ENCODE results near the gene HBM. TPM values are rescaled to one million over a fixed set of nuclear protein-coding genes. Genes with fewer than 3 reads are reported as not detected.

The HBM gene
- total and polyA plus RNA-seq, 2 donors from 2014 or later = not detected

GRCh38 chr16:192686-193085 is 26.9 kb downstream of the HBM start:
- no peak overlapping the region for H3K27ac ChIP-seq (ENCODE audit: low read depth in 2 of 2, low read length in 2 of 2)
- TF ChIP-seq CTCF (IDR thresholded peaks at IDR 0.05; ENCODE audit: borderline replicate concordance, extremely low read depth, insufficient read depth) = no peak
- no peak overlapping the region for H3K4me3 ChIP-seq (ENCODE audit: low read length in 3 of 3)
- no peaks in the 10 kb centered on the region for H3K4me1 ChIP-seq (ENCODE audit: control insufficient read depth in 2 of 3, insufficient read depth in 2 of 3, low read depth in 1 of 3, low read length in 3 of 3)
- peaks cover 4 to 67% (median 43%) of the 10 kb centered on the region in 3 donors for H3K36me3 ChIP-seq (ENCODE audit: control insufficient read depth in 2 of 3, insufficient read depth in 3 of 3, low read length in 3 of 3)
- no peak for FAIRE-seq
- no peaks in the 10 kb centered on the region for H3K9me3 ChIP-seq (ENCODE audit: control insufficient read depth in 2 of 3, insufficient read depth in 1 of 3, low read length in 3 of 3)
- intact Hi-C loops (cut with DNase I) = no loop called here
- DNase-seq = no peak
- no peaks in the 10 kb centered on the region for H3K27me3 ChIP-seq (ENCODE audit: control insufficient read depth, insufficient read depth, low read length)
- H3K9ac ChIP-seq (ENCODE audit: low read length in 3 of 3) = no peak overlapping the region

GRCh38 chr16:193441-193840 is 27.7 kb downstream of the HBM start:
- H3K36me3 ChIP-seq (ENCODE audit: control insufficient read depth in 2 of 3, insufficient read depth in 3 of 3, low read length in 3 of 3) = peaks cover 6 to 70% (median 45%) of the 10 kb centered on the region in 3 donors
- no peak overlapping the region for H3K9ac ChIP-seq (ENCODE audit: low read length in 3 of 3)
- intact Hi-C loops (cut with DNase I) = no loop called here
- no peaks in the 10 kb centered on the region for H3K9me3 ChIP-seq (ENCODE audit: control insufficient read depth in 2 of 3, insufficient read depth in 1 of 3, low read length in 3 of 3)
- FAIRE-seq (no peak), DNase-seq (no peak)
- no peaks in the 10 kb centered on the region for H3K4me1 ChIP-seq (ENCODE audit: control insufficient read depth in 2 of 3, insufficient read depth in 2 of 3, low read depth in 1 of 3, low read length in 3 of 3)
- TF ChIP-seq CTCF (IDR thresholded peaks at IDR 0.05; ENCODE audit: borderline replicate concordance, extremely low read depth, insufficient read depth) = no peak
- H3K4me3 ChIP-seq (ENCODE audit: low read length in 3 of 3) = no peak overlapping the region
- H3K27ac ChIP-seq (ENCODE audit: low read depth in 2 of 2, low read length in 2 of 2) = no peak overlapping the region
- H3K27me3 ChIP-seq (ENCODE audit: control insufficient read depth, insufficient read depth, low read length) = no peaks in the 10 kb centered on the region

- no peaks in the 10 kb centered on the region for H3K9me3 ChIP-seq (ENCODE audit: control insufficient read depth in 2 of 3, insufficient read depth in 1 of 3, low read length in 3 of 3)
- TF ChIP-seq CTCF (IDR thresholded peaks at IDR 0.05; ENCODE audit: borderline replicate concordance, extremely low read depth, insufficient read depth) = no peak
- FAIRE-seq (no peak), DNase-seq (no peak)
- intact Hi-C loops (cut with DNase I) = no loop called here
- no peaks in the 10 kb centered on the region for H3K4me1 ChIP-seq (ENCODE audit: control insufficient read depth in 2 of 3, insufficient read depth in 2 of 3, low read depth in 1 of 3, low read length in 3 of 3)
- peaks cover 6 to 74% (median 39%) of the 10 kb centered on the region in 3 donors for H3K36me3 ChIP-seq (ENCODE audit: control insufficient read depth in 2 of 3, insufficient read depth in 3 of 3, low read length in 3 of 3)
- no peak overlapping the region for H3K27ac ChIP-seq (ENCODE audit: low read depth in 2 of 2, low read length in 2 of 2)
- H3K4me3 ChIP-seq (ENCODE audit: low read length in 3 of 3) = no peak overlapping the region
- H3K27me3 ChIP-seq (ENCODE audit: control insufficient read depth, insufficient read depth, low read length) = no peaks in the 10 kb centered on the region
- no peak overlapping the region for H3K9ac ChIP-seq (ENCODE audit: low read length in 3 of 3)
These were observed 28.7 kb downstream of the HBM start for GRCh38 chr16:194516-194915.

- H3K9ac ChIP-seq (ENCODE audit: low read length in 3 of 3) = no peak overlapping the region
- intact Hi-C loops (cut with DNase I) = no loop called here
- no peak overlapping the region for H3K4me3 ChIP-seq (ENCODE audit: low read length in 3 of 3)
- H3K27me3 ChIP-seq (ENCODE audit: control insufficient read depth, insufficient read depth, low read length) = no peaks in the 10 kb centered on the region
- no peak for FAIRE-seq
- peaks cover 8 to 49% (median 16%) of the 10 kb centered on the region in 3 donors for H3K36me3 ChIP-seq (ENCODE audit: control insufficient read depth in 2 of 3, insufficient read depth in 3 of 3, low read length in 3 of 3)
- H3K9me3 ChIP-seq (ENCODE audit: control insufficient read depth in 2 of 3, insufficient read depth in 1 of 3, low read length in 3 of 3) = no peaks in the 10 kb centered on the region
- TF ChIP-seq CTCF (IDR thresholded peaks at IDR 0.05; ENCODE audit: borderline replicate concordance, extremely low read depth, insufficient read depth) = no peak
- H3K4me1 ChIP-seq (ENCODE audit: control insufficient read depth in 2 of 3, insufficient read depth in 2 of 3, low read depth in 1 of 3, low read length in 3 of 3) = no peaks in the 10 kb centered on the region
- DNase-seq = no peak
- H3K27ac ChIP-seq (ENCODE audit: low read depth in 2 of 2, low read length in 2 of 2) = no peak overlapping the region
These were observed 34.6 kb downstream of the HBM start for GRCh38 chr16:200388-200787.

All from kidney (tissue), 14 donors.